HL-60 (cell line): ENCODE data around the gene SSRP1.

Experiments
- GABPA ChIP-seq: IDR thresholded peaks from 2 replicates; pipeline ENCODE4 v1.6.1; 2012; ENCODE audit warnings: low read depth
- POLR2AphosphoS5 ChIP-seq: IDR thresholded peaks from 2 replicates; pipeline ENCODE4 v1.6.1; 2012; ENCODE audit warnings: low read depth
- TF ChIP-seq, protein P1 (sequence below): IDR thresholded peaks from one replicate; pipeline ENCODE4 v1.5.1; 2011; ENCODE audit warnings: low read length, control low read depth, inconsistent platforms; ENCODE audit not compliant: insufficient read depth
- TF ChIP-seq, protein P2 (sequence below): IDR thresholded peaks from 2 replicates; pipeline ENCODE4 v1.6.1; 2012; ENCODE audit warnings: low read depth; ENCODE audit not compliant: insufficient replicate concordance

DNA sequence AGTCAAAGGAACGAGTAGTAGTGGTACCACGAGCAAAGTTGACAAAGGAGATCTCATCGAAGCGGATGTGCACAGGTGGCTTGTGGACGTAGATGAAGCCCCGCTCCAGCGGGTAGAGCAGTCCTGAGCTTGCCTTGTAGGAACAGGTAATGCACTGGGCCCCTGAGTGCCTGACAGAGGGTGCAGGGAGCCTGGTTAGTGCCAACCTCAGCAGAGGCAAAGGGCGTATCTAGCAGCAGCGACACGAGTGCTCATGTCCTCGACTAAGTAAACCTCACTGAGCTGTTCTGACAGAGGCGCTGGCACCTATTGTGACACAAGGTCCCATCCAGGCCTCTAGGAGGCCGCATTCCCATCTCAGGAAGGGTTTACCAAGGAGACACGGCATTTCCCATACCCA is 4.0 kb downstream of the SSRP1 start:
- TF ChIP-seq, protein P1, sequence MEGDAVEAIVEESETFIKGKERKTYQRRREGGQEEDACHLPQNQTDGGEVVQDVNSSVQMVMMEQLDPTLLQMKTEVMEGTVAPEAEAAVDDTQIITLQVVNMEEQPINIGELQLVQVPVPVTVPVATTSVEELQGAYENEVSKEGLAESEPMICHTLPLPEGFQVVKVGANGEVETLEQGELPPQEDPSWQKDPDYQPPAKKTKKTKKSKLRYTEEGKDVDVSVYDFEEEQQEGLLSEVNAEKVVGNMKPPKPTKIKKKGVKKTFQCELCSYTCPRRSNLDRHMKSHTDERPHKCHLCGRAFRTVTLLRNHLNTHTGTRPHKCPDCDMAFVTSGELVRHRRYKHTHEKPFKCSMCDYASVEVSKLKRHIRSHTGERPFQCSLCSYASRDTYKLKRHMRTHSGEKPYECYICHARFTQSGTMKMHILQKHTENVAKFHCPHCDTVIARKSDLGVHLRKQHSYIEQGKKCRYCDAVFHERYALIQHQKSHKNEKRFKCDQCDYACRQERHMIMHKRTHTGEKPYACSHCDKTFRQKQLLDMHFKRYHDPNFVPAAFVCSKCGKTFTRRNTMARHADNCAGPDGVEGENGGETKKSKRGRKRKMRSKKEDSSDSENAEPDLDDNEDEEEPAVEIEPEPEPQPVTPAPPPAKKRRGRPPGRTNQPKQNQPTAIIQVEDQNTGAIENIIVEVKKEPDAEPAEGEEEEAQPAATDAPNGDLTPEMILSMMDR, result no peak
- TF ChIP-seq, protein P2, sequence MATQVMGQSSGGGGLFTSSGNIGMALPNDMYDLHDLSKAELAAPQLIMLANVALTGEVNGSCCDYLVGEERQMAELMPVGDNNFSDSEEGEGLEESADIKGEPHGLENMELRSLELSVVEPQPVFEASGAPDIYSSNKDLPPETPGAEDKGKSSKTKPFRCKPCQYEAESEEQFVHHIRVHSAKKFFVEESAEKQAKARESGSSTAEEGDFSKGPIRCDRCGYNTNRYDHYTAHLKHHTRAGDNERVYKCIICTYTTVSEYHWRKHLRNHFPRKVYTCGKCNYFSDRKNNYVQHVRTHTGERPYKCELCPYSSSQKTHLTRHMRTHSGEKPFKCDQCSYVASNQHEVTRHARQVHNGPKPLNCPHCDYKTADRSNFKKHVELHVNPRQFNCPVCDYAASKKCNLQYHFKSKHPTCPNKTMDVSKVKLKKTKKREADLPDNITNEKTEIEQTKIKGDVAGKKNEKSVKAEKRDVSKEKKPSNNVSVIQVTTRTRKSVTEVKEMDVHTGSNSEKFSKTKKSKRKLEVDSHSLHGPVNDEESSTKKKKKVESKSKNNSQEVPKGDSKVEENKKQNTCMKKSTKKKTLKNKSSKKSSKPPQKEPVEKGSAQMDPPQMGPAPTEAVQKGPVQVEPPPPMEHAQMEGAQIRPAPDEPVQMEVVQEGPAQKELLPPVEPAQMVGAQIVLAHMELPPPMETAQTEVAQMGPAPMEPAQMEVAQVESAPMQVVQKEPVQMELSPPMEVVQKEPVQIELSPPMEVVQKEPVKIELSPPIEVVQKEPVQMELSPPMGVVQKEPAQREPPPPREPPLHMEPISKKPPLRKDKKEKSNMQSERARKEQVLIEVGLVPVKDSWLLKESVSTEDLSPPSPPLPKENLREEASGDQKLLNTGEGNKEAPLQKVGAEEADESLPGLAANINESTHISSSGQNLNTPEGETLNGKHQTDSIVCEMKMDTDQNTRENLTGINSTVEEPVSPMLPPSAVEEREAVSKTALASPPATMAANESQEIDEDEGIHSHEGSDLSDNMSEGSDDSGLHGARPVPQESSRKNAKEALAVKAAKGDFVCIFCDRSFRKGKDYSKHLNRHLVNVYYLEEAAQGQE, result no peak
- TF ChIP-seq GABPA (no peak), POLR2AphosphoS5 (no peak)
